Measurements from ENCODE around the gene CPLX4.

DNA sequence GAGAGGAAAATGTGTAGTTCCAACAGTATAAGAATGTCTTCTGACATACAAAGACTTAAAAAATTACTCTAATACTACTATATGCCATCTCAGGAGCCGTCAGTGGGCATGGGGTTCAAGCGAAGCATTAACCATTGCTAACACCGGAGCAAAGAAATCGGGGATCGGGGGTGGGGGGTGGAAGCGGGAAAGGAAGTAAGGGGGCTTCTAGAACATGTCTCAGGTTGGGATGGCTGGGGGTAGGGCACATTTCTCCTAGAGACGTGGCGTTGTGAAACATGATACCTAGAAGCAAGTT is 39.9 kb upstream of the CPLX4 start:
- TF ChIP-seq, protein P1, sequence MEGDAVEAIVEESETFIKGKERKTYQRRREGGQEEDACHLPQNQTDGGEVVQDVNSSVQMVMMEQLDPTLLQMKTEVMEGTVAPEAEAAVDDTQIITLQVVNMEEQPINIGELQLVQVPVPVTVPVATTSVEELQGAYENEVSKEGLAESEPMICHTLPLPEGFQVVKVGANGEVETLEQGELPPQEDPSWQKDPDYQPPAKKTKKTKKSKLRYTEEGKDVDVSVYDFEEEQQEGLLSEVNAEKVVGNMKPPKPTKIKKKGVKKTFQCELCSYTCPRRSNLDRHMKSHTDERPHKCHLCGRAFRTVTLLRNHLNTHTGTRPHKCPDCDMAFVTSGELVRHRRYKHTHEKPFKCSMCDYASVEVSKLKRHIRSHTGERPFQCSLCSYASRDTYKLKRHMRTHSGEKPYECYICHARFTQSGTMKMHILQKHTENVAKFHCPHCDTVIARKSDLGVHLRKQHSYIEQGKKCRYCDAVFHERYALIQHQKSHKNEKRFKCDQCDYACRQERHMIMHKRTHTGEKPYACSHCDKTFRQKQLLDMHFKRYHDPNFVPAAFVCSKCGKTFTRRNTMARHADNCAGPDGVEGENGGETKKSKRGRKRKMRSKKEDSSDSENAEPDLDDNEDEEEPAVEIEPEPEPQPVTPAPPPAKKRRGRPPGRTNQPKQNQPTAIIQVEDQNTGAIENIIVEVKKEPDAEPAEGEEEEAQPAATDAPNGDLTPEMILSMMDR (IDR thresholded peaks at IDR 0.05) = no peak
- no peak for TF ChIP-seq POLR2A (IDR thresholded peaks at IDR 0.05)
